NK-92 (cell line): ENCODE data around the gene EPHA4.

ENCODE experiments used
- DNase-seq: peaks from one replicate; lab custom pipeline; 2025; ENCODE audit not compliant: unreplicated experiment; lab: John Stamatoyannopoulos, UW

EPHA4 gene

GRCh38 chr2:221572219-221572820 is at the start of gene EPHA4:
EPHA4 (minus strand) TSS chr2:221572304; CDS start chr2:221572248, 56 bp downstream.
- DNase-seq: peak; percentile 7

GRCh38 chr2:221618007-221618406 is 45.9 kb upstream of the EPHA4 start:
- DNase-seq: no peak

- no peak for DNase-seq
Measured at GRCh38 chr2:221616561-221616960, 44.5 kb upstream of the EPHA4 start.

GRCh38 chr2:221614274-221614673 is 42.2 kb upstream of the EPHA4 start:
- no peak for DNase-seq

- no peak for DNase-seq
Measured at GRCh38 chr2:221612800-221613199, 40.7 kb upstream of the EPHA4 start.

GRCh38 chr2:221612161-221612560 is 40.1 kb upstream of the EPHA4 start:
- no peak for DNase-seq

- no peak for DNase-seq
Measured at GRCh38 chr2:221610675-221611074, 38.6 kb upstream of the EPHA4 start.

GRCh38 chr2:221610255-221610654 is 38.2 kb upstream of the EPHA4 start:
- DNase-seq: no peak

- DNase-seq: no peak
Measured at GRCh38 chr2:221608442-221608841, 36.3 kb upstream of the EPHA4 start.

- DNase-seq: no peak
Measured at GRCh38 chr2:221606424-221606823, 34.3 kb upstream of the EPHA4 start.

- DNase-seq: no peak
Measured at GRCh38 chr2:221605751-221606240, 33.7 kb upstream of the EPHA4 start.

- no peak for DNase-seq
Measured at GRCh38 chr2:221602938-221603337, 30.8 kb upstream of the EPHA4 start.

- no peak for DNase-seq
Measured at GRCh38 chr2:221601376-221601775, 29.3 kb upstream of the EPHA4 start.

- no peak for DNase-seq
Measured at GRCh38 chr2:221600388-221600787, 28.3 kb upstream of the EPHA4 start.

GRCh38 chr2:221596192-221596591 is 24.1 kb upstream of the EPHA4 start:
- DNase-seq: no peak

GRCh38 chr2:221590861-221591365 is 18.8 kb upstream of the EPHA4 start:
- DNase-seq: no peak

- DNase-seq: no peak
Measured at GRCh38 chr2:221589696-221590095, 17.6 kb upstream of the EPHA4 start.

- DNase-seq: no peak
Measured at GRCh38 chr2:221588306-221588985, 16.3 kb upstream of the EPHA4 start.

GRCh38 chr2:221581986-221582385 is 9.9 kb upstream of the EPHA4 start:
- no peak for DNase-seq

GRCh38 chr2:221574231-221574570 is 2.1 kb upstream of the EPHA4 start:
- no peak for DNase-seq

- DNase-seq: no peak
Measured at GRCh38 chr2:221573430-221574230, 1.5 kb upstream of the EPHA4 start.
